ENCODE results near the gene GRHL3.

GRHL3 gene

DNA sequence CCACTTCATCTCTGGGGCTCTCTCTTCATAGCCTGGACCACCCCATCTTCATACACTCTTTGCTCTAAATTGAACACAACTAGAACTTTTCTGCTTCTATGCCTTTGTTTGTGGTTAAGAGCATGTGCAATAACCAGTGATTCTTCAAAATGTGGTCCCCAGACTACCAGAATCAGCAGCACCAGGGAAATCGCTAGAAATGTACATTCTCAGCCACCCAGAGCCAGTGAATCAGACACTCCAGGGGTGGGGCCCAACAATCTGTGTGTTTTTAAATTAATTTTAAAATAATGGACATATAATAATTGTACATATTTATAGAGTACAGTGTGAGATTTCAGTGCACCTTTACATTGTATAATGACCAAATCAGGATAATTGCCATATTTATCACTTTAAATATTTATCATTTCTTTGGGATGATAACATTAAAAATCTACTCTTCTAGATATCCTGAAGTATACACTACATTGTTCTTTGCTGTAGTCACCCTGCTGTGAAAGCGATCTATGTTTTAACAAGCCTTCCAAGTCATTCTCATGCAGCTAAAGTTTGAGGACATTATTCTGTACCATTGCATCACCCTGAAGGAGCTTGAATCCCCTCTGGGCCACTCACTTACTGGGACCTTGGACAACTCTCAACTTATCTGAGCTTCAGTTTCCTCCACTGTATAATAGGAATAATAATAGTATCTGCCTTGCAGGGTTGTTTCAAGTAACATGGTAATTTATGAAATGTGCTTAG lies 10.8 kb downstream of the GRHL3 start:
- Histone ChIP-seq H3K9ac (ENCODE audit: low read length) (no peak overlapping the region), H3K4me2 (ENCODE audit: low read length) (no peak overlapping the region), H2AFZ (ENCODE audit: low read length) (no peak overlapping the region), H4K20me1 (ENCODE audit: insufficient read depth, low read length) (no peaks in the 10 kb centered on the region), H3F3A (ENCODE audit: insufficient read depth, low read length) (no peaks in the 10 kb centered on the region), H3K27ac (ENCODE audit: low read depth, low read length, poor library complexity, severe bottlenecking) (no peak overlapping the region), H3K4me3 (ENCODE audit: low read depth, low read length, poor library complexity, severe bottlenecking) (no peak overlapping the region), H3K9me3 (ENCODE audit: low read length) (no peaks in the 10 kb centered on the region), H3K27me3 (ENCODE audit: insufficient read depth, low read length) (peaks cover 3% of the 10 kb centered on the region; the same call in 1 of the 2 replicates), H3K9me2 (ENCODE audit: low read depth, low read length) (no peaks in the 10 kb centered on the region), H3K36me3 (ENCODE audit: insufficient read depth, low read length) (no peaks in the 10 kb centered on the region), H3K79me2 (ENCODE audit: insufficient read depth, low read length) (no peaks in the 10 kb centered on the region), H3K4me1 (ENCODE audit: insufficient read depth, low read length, severe bottlenecking) (no peaks in the 10 kb centered on the region)
- TF ChIP-seq EZH2 (IDR thresholded peaks at IDR 0.05; ENCODE audit: borderline replicate concordance, low read length) (no peak), CTCF (IDR thresholded peaks at IDR 0.05; ENCODE audit: low read length) (no peak)

DNA sequence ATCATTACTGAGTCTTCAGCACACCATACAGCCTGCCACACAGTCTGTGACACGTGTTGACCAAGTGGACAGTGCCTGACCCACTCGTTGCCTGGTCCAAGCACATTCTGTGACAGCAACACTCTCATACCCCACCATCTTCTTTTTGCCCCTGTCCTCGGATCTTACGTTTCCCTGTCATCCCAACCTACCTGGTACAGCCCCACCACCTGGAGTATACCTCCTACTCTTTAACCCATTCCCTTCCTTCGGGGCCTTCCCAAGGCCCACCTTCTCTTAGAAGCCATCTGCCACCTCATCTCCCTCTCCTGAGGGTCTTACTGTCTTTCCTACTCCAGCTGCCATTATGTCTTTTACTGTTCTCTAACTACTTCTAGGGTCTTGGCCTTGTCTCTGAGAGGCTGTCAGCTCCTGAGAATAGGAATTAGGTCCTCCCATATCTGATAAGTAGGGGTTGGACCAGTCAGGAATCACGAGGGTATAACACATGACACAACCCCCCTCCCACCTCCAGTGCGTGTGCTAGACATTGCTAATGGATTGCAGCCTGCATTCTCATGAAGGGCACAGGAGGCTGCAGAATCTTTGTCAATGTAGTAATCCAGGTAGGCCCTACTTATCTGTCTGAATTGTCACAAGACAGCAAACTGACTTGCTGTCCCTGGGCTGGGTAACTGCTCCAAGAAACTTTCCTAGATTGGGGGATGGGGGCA lies 13.0 kb downstream of the GRHL3 start:
- no peak for TF ChIP-seq EZH2 (IDR thresholded peaks at IDR 0.05; ENCODE audit: borderline replicate concordance, low read length)
- no peak for TF ChIP-seq CTCF (IDR thresholded peaks at IDR 0.05; ENCODE audit: low read length)

GRCh38 chr1:24336075-24336474 lies 16.9 kb downstream of the GRHL3 start:
- Histone ChIP-seq H3K36me3 (ENCODE audit: insufficient read depth, low read length) (no peaks in the 10 kb centered on the region), H3K79me2 (ENCODE audit: insufficient read depth, low read length) (no peaks in the 10 kb centered on the region)
- TF ChIP-seq EZH2 (IDR thresholded peaks at IDR 0.05; ENCODE audit: borderline replicate concordance, low read length) (no peak), CTCF (IDR thresholded peaks at IDR 0.05; ENCODE audit: low read length) (no peak)

More for the DNA sequence above, 13.0 kb downstream of the GRHL3 start:
- Histone ChIP-seq H3F3A (ENCODE audit: insufficient read depth, low read length) (no peaks in the 10 kb centered on the region), H3K4me2 (ENCODE audit: low read length) (no peak overlapping the region), H3K9me2 (ENCODE audit: low read depth, low read length) (no peaks in the 10 kb centered on the region), H3K9me3 (ENCODE audit: low read length) (no peaks in the 10 kb centered on the region), H3K4me1 (ENCODE audit: insufficient read depth, low read length, severe bottlenecking) (no peaks in the 10 kb centered on the region), H3K79me2 (ENCODE audit: insufficient read depth, low read length) (no peaks in the 10 kb centered on the region), H4K20me1 (ENCODE audit: insufficient read depth, low read length) (no peaks in the 10 kb centered on the region), H3K27me3 (ENCODE audit: insufficient read depth, low read length) (no peaks in the 10 kb centered on the region; the same call in 1 of the 2 replicates), H3K9ac (ENCODE audit: low read length) (no peak overlapping the region), H3K27ac (ENCODE audit: low read depth, low read length, poor library complexity, severe bottlenecking) (no peak overlapping the region), H3K4me3 (ENCODE audit: low read depth, low read length, poor library complexity, severe bottlenecking) (no peak overlapping the region), H2AFZ (ENCODE audit: low read length) (no peak overlapping the region), H3K36me3 (ENCODE audit: insufficient read depth, low read length) (no peaks in the 10 kb centered on the region)

More at GRCh38 chr1:24336075-24336474, 16.9 kb downstream of the GRHL3 start:
- H3K9me2 ChIP-seq (ENCODE audit: low read depth, low read length), result no peaks in the 10 kb centered on the region
- H3K9ac ChIP-seq (ENCODE audit: low read length), result no peak overlapping the region
- H4K20me1 ChIP-seq (ENCODE audit: insufficient read depth, low read length), result no peaks in the 10 kb centered on the region
- no peak overlapping the region for H2AFZ ChIP-seq (ENCODE audit: low read length)
- H3K4me1 ChIP-seq (ENCODE audit: insufficient read depth, low read length, severe bottlenecking), result no peaks in the 10 kb centered on the region
- H3K27me3 ChIP-seq (ENCODE audit: insufficient read depth, low read length), result no peaks in the 10 kb centered on the region
- H3K9me3 ChIP-seq (ENCODE audit: low read length), result no peaks in the 10 kb centered on the region
- H3K4me2 ChIP-seq (ENCODE audit: low read length), result no peak overlapping the region
- H3K27ac ChIP-seq (ENCODE audit: low read depth, low read length, poor library complexity, severe bottlenecking), result no peak overlapping the region
- no peaks in the 10 kb centered on the region for H3F3A ChIP-seq (ENCODE audit: insufficient read depth, low read length)
- no peak overlapping the region for H3K4me3 ChIP-seq (ENCODE audit: low read depth, low read length, poor library complexity, severe bottlenecking)

All from OCI-LY1 (cell line).